UCSD-AML1 (cell line): ENCODE results near the gene UACA.

Experiments used
- DNase-seq: peaks from one replicate; lab custom pipeline; 2025; ENCODE audit not compliant: unreplicated experiment; lab: John Stamatoyannopoulos, UW

The UACA gene

GRCh38 chr15:70715840-70716485 is 47.4 kb downstream of the UACA start:
- no peak for DNase-seq

GRCh38 chr15:70714565-70714964 is 48.8 kb downstream of the UACA start:
- no peak for DNase-seq

- DNase-seq: no peak
These were observed 49.3 kb downstream of the UACA start for GRCh38 chr15:70714015-70714414.

GRCh38 chr15:70712271-70712670 is 51.1 kb downstream of the UACA start:
- no peak for DNase-seq

- DNase-seq: no peak
These were observed 52.6 kb downstream of the UACA start for GRCh38 chr15:70710714-70711113.

DNA sequence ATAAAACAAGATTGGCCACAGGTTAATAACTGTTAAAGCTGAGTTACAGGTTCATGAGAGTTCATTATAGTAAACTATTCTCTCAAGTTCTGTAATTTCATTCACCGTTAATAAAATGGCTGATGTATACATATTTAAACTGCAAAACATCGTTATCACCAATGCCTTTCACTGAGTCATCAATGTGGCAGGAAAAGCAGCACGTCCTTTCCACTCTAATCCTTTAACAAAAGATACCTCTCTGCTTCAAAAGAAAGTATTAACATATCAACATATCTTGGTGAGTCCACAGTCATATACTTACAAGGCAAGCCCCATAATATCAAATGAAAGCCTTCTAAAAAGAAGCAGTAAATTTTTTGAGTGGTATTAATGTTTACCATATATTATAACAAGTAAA is 54.5 kb downstream of the UACA start:
- no peak for DNase-seq

DNA sequence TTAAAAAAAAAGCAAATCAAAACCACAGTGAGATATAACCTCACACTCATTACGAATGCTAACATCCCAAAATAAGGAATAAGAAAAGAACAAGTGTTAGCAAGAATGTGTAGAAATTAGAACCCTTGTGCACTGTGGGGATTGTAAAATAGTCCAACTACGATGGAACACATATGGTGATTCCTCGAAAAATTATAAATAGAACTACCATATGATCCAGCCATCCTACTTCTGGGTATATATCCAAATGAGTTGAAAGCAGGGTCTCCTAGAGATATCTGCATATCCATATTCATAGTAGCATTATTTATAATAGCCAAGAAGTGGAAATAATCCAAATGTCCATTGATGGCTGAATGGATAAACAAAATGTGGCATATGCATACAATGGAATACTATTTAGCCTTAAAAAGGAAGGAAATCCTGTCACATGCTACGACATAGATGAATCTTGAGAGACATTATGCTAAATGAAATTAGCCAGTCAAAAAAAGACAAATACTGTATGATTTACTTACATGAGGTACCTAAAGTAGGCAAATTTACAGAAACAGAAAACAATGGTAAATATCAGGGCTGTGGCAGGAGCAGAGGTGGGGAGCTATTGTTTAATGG is 55.6 kb downstream of the UACA start:
- no peak for DNase-seq

GRCh38 chr15:70704731-70705130 is 58.6 kb downstream of the UACA start:
- DNase-seq: no peak

GRCh38 chr15:70704166-70704565 is 59.2 kb downstream of the UACA start:
- no peak for DNase-seq

GRCh38 chr15:70703096-70703878 is 60.1 kb downstream of the UACA start:
- DNase-seq: no peak

DNA sequence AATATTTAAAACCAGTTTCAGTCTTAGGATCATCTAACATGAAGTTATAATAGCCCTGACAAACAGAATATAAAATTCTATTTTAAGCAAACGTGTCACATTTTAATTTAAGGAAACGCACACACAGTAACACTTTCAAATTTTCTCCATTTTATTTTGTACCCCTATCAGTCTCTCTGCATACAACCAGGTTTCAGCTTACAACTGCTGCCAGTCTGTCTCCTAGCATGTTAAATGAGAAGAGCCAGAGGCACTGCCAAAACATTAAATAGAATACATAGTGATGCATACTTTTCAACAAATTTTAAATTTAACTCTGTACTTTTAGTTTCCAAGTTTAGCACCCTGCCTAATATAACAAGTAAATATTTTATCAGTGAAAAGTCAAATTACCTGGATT is 60.8 kb downstream of the UACA start:
- DNase-seq: no peak

GRCh38 chr15:70701891-70702568 is 61.3 kb downstream of the UACA start:
- DNase-seq: no peak

DNA sequence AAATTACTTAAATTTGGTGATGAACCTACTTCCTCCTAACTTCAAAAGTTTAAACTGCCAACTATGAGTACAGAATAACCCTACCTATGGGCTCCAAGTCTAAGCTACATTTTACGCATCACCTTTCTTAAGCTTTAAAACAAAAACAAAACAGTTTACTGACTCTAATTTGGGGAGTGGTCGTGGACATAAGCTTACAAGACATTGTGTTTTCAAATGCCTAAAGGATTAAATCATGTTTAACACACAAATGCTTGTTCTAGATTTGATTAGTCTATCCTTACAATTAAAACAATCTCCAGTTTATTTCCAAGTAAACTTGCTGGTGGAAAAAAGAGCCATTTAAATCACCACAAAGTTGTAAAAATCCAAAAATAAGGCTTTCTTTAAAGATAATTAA is 62.2 kb downstream of the UACA start:
- no peak for DNase-seq

DNA sequence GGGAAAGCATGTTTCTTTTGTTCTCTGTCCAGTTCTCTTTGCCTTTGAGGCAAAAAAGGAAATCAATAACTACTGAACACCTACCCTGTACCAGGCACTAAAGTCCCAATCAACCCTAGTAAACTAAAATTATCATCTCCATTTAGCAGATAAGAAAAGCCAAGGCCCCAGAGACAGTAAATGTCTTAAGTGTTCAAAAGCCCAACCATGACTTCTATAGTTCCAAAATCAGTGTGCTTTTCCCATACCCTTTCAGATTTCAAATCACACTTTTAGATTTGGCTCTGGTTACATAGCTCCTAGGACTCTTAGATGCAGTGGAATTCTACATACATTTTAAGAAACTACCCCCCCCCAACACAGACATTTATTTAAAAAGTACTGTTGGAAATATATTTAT is 63.5 kb downstream of the UACA start:
- no peak for DNase-seq

DNA sequence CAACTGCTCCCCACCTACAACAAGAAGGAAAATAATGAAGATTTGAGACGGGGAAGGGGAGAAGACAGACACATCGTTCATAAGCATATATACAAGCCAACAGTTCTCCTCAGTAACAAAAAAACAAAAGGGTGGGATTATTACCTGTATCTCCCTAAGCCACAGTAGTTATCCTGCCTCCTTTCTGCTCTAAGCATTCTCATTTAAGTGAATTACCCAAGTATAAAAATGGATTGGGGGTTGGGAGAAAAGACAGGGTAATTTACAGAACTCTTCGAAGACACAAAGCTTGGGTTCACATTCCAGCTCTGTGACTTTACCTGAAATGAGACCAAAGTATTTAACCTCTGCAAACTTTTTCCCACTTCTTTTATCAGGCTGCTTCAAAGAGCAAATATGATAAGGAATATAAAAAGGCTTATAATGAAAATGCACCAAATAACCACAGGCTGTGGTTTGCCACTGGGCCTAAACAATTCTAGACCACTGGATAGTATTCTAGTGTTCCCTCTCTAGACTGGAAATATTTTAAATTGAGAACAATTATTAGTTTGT is 64.4 kb downstream of the UACA start:
- DNase-seq: no peak

DNA sequence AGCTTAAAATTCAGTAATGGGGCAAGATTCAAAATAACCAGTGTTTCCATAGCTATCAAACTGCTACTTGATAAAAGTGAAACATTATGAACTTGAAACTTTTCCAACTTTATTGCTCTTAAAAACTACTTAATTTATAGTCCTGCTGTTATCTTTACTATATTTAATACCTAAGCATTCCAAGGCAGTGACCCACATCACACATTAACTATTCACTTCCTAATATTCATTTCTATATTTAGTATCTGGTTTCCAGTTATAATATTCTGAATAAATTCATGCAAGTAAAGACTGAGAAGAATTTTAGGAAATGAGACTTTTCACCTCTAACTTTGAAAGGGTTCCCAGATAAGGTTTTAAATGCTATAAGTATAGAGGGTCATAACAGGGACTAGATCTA is 64.9 kb downstream of the UACA start:
- DNase-seq: no peak

- no peak for DNase-seq
These were observed 72.7 kb downstream of the UACA start for GRCh38 chr15:70690491-70691276.

DNA sequence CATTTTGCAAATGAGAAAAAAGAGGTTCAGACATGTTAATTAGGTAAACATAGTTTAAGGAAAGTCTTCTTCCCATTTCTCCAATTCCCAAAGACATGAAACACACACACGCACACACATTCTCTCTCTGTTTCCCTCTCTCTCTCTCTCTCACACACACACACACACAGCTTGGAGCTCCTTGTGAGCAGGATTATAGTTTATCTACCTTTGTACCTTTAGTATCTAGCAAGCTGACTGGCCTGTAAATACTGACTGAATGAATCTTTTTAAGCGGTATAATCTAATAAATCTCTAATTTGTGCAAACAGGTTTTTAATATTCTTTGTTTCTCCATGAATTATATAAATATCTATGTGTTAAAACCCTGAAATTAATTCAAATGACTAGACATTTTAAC is 73.3 kb downstream of the UACA start:
- no peak for DNase-seq

- no peak for DNase-seq
These were observed 75.9 kb downstream of the UACA start for GRCh38 chr15:70687482-70687881.

DNA sequence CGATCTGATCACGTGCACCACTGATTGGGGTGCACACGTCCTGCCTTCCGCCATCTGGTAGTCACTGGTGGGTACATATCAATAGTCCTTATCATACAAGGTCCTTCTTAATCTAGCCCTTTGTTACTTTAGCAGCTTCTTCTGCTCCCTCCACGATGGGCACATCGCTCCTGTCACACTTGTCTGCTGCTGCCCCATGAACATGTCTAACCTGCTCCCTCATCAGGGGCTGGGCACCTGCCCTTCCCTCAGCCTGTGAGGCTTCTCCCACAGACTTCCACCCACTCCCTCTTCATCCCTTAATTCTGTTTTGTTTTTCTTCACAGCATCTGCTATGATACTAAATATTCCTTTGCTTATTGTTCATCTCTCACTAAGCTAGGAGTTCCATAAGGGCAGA is 82.5 kb downstream of the UACA start:
- DNase-seq: no peak

DNA sequence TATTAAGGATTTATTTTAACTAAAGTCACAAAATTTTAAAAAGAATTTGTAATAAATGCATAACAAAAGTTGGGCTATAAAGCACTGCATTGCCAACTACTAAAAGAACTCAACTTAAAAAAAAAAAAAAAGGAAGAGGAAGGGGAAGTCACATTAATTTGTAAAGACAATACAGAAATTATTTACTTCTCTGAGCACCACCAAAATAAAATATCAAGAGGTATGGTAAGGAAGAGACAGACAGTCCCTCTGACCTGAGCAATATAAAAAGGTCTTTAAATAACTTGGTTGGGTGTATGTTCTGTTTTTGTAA is 83.5 kb downstream of the UACA start:
- DNase-seq: no peak
